ENCODE data around the gene CSF3. TPM values are rescaled to one million over a fixed set of nuclear protein-coding genes. Genes with fewer than 3 reads are reported as not detected.
A peak's percentile ranks its signal among the peaks of the same experiment; 100 is the strongest.

Gene CSF3
- total and polyA plus RNA-seq, 2 of the 13 experiments (the other 11 are each of a cell fraction or from before 2014, with no cell fraction given): 0.09 TPM; not detected in 1

- TF ChIP-seq, protein P1, sequence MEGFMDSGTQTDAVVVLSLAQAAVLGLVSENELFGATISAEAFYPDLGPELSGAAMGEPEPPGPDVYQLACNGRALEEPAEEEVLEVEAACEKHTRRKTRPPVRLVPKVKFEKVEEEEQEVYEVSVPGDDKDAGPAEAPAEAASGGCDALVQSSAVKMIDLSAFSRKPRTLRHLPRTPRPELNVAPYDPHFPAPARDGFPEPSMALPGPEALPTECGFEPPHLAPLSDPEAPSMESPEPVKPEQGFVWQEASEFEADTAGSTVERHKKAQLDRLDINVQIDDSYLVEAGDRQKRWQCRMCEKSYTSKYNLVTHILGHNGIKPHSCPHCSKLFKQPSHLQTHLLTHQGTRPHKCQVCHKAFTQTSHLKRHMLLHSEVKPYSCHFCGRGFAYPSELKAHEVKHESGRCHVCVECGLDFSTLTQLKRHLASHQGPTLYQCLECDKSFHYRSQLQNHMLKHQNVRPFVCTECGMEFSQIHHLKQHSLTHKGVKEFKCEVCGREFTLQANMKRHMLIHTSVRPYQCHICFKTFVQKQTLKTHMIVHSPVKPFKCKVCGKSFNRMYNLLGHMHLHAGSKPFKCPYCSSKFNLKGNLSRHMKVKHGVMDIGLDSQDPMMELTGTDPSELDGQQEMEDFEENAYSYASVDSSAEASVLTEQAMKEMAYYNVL (CRISPR knock-in tag; IDR thresholded peaks at IDR 0.05; ENCODE audit: borderline replicate concordance): peak; percentile 88
- peak; percentile 99 for TF ChIP-seq SPEN (CRISPR knock-in tag; IDR thresholded peaks at IDR 0.05; ENCODE audit: low read depth)
- peak; percentile 62 for TF ChIP-seq EED (CRISPR knock-in tag; IDR thresholded peaks at IDR 0.05)
- TF ChIP-seq SIX4 (CRISPR knock-in tag; IDR thresholded peaks at IDR 0.05): peak; percentile 62; the same call in 1 of the 2 replicates
- TF ChIP-seq ZNF776 (CRISPR knock-in tag; IDR thresholded peaks at IDR 0.05): peak; percentile 98
- peak; percentile 75; the same call in 1 of the 2 replicates for TF ChIP-seq ZNF138 (CRISPR knock-in tag; IDR thresholded peaks at IDR 0.05; ENCODE audit: low read depth)
- TF ChIP-seq NR2F6 (IDR thresholded peaks at IDR 0.05): no peak
- peak; percentile 76 for TF ChIP-seq NR2F6 (CRISPR knock-in tag; IDR thresholded peaks at IDR 0.05)
- peak; percentile 93 for TF ChIP-seq MXD4 (CRISPR knock-in tag; IDR thresholded peaks at IDR 0.05)
- peak; percentile 82 for TF ChIP-seq TEF (CRISPR knock-in tag; IDR thresholded peaks at IDR 0.05)
- TF ChIP-seq POGZ (CRISPR knock-in tag; IDR thresholded peaks at IDR 0.05): peak; percentile 84
- peak; percentile 94 for TF ChIP-seq ZBTB20 (CRISPR knock-in tag; IDR thresholded peaks at IDR 0.05; ENCODE audit: borderline replicate concordance, low read depth)
- peak; percentile 51; the same call in 1 of the 2 replicates for TF ChIP-seq ZNF512 (CRISPR knock-in tag; IDR thresholded peaks at IDR 0.05)
- TF ChIP-seq TP53 (CRISPR knock-in tag; conservative IDR thresholded peaks at IDR 0.05): peak; percentile 92
- peak; percentile 39; the same call in 1 of the 2 replicates for TF ChIP-seq TCF7 (IDR thresholded peaks at IDR 0.05; ENCODE audit: low read depth)
- no peak for TF ChIP-seq PBX3 (CRISPR knock-in tag; IDR thresholded peaks at IDR 0.05; ENCODE audit: borderline replicate concordance)
- TF ChIP-seq ZBTB7B (CRISPR knock-in tag; IDR thresholded peaks at IDR 0.05): peak; percentile 96
- peak; percentile 54; the same call in 1 of the 2 replicates for TF ChIP-seq GPN1 (CRISPR knock-in tag; IDR thresholded peaks at IDR 0.05; ENCODE audit: borderline replicate concordance)
- TF ChIP-seq SP2 (CRISPR knock-in tag; IDR thresholded peaks at IDR 0.05): no peak; the same call in 1 of the 2 replicates
- TF ChIP-seq ZFX (CRISPR knock-in tag; IDR thresholded peaks at IDR 0.05; ENCODE audit: low read depth): peak; percentile 100
- peak; percentile 94 for TF ChIP-seq ARHGAP35 (CRISPR knock-in tag; IDR thresholded peaks at IDR 0.05; ENCODE audit: borderline replicate concordance)
- peak; percentile 89; the same call in 1 of the 2 replicates for TF ChIP-seq HOXA9 (CRISPR knock-in tag; IDR thresholded peaks at IDR 0.05; ENCODE audit: borderline replicate concordance)
- TF ChIP-seq MYNN (CRISPR knock-in tag; IDR thresholded peaks at IDR 0.05; ENCODE audit: low read depth): peak; percentile 81; the same call in 1 of the 2 replicates
- TF ChIP-seq HOXA7 (CRISPR knock-in tag; IDR thresholded peaks at IDR 0.05): peak; percentile 89; the same call in 1 of the 2 replicates
- TF ChIP-seq ZNF570 (CRISPR knock-in tag; IDR thresholded peaks at IDR 0.05; ENCODE audit: borderline replicate concordance): no peak
These were observed 34.7 kb upstream of the CSF3 start, which contains the start of gene PSMD3 (continued) for GRCh38 chr17:39980351-39981206.

All from HepG2 (cell line).